A204.1 (cell line): Measurements from ENCODE around the gene SOAT2.
A peak's percentile ranks its signal among the peaks of the same experiment; 100 is the strongest.
"Not testable (repeated sequence)": the region's sequence is repeated elsewhere in the genome, so short reads cannot be mapped to it uniquely, and the experiment has no call there.

Experiments
- FAIRE-seq: peaks from 2 replicates; lab custom pipeline; 2012; peaks lifted over from hg19 to GRCh38; lab: Jason Lieb, UNC

The SOAT2 gene

GRCh38 chr12:53082637-53083175, 20.6 kb upstream of the SOAT2 start:
- no peak for FAIRE-seq

GRCh38 chr12:53086361-53086760, 16.9 kb upstream of the SOAT2 start:
- FAIRE-seq = no peak

- FAIRE-seq = no peak
These were observed 13.2 kb upstream of the SOAT2 start for GRCh38 chr12:53090105-53090504.

DNA sequence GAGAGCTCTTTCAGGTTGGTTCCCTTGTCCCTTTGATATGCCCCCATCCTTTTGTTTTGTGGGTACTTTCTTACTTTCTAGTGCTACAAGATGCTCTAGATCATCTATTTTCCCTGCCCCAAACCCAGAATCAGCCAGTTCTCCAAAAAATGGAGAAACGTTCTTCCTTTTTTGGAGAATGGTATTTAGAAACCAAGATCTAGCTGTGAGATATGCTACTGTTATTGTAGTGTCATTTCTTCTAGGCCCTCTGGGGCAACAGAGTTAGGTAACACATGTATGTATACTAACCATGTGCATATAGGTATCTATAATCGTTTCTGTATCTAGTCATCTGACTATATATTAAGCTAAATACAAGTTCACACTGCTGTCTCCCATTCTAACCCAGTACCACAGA, 12.7 kb upstream of the SOAT2 start:
- no peak for FAIRE-seq

DNA sequence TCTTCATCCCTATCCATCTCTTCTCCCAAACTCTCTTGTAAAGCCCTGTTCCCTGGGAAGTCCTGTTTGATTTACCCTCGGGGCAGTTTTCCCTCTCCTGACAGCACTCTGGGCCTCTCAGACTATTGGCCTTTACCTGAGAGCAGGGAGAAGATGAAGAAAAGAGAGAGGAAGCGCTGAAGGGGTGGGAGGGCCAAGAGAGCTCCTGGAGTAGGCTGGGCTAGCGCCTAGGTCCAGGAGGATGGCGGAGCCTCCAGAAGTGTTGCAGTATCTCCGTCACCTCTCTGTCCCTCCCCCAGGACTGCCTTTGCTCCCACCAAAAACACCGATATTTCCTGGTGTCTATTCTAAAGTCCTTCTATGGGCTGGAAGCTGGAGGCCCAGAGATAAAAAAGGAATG, 11.5 kb upstream of the SOAT2 start:
- FAIRE-seq = no peak

DNA sequence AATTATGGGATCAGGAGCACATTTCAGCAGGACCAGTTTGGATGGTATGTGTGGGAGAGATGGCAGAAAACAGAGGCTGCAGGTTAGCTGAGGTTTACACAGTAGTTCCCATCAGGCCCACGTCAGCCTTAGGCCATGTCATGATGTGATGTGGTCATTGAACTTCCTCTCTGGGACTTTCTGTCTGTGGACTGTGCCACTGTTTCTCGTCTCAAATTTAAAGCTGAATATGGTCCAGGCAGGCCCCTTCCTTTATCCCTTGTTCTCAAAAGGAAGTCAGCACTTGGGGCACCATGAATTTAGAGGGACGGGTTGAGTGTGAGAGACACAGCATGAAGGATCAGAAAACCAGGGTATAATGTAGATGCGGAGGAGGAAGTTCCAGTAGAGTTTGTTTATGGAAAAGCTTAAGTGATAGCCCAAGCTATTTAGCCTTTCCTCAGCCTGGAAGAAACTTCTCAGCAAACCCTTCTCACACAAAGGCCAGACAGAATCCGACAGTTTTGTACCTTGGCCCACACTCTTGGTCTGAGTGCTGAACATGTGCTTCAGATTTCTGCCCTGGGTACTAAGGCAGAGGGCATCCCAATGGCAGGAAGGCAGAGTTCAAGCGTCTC, 9.4 kb upstream of the SOAT2 start:
- no peak for FAIRE-seq

- FAIRE-seq = no peak
These were observed 8.9 kb upstream of the SOAT2 start for GRCh38 chr12:53094394-53094787.

- not testable (repeated sequence) for FAIRE-seq
These were observed 8.3 kb upstream of the SOAT2 start for GRCh38 chr12:53094796-53095595.

GRCh38 chr12:53095596-53095895, 7.7 kb upstream of the SOAT2 start:
- not testable (repeated sequence) for FAIRE-seq

- FAIRE-seq = no peak
These were observed 7.1 kb upstream of the SOAT2 start for GRCh38 chr12:53096089-53096741.

- FAIRE-seq = no peak
These were observed 6.5 kb upstream of the SOAT2 start for GRCh38 chr12:53096759-53097158.

DNA sequence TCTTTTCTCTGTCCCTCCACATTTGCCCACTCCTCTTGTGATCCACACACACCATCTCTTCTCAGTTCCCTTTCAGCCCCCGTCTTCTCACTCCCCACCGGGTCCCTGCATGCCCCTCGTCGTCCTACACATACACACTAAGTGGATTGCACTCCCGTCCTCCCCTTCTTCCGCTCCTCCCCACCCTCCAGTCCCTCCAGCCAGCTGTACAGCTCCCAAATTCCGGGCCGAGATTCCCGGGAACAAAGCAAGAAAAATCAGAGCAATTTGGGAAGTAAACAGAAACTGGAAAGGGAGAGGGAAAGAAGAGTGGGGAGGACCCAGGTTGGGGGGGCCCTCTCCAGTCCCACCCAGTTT, 6.1 kb upstream of the SOAT2 start:
- no peak for FAIRE-seq

DNA sequence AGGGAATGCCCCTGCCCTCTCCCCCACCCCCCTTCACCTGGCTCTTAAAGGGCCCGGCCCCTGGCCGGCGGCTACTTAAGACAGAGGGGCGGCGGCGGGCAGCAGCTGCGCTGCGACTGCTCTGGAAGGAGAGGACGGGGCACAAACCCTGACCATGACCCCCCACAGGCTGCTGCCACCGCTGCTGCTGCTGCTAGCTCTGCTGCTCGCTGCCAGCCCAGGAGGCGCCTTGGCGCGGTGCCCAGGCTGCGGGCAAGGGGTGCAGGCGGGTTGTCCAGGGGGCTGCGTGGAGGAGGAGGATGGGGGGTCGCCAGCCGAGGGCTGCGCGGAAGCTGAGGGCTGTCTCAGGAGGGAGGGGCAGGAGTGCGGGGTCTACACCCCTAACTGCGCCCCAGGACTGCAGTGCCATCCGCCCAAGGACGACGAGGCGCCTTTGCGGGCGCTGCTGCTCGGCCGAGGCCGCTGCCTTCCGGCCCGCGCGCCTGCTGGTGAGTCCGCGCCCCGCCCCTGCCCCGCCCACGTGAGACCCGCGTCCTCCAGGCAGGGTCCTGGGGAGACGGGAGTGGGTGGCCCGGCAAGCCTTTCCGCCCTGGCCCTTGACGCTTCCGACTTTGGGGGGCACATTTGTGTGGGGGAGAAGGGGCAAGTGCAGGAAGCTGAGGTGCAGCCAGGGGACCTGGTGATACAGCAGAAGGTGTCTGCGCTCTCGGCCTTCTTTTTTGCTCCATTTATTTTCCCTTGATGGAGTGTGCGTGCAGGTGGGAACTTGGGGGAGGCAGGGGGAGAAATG, 5.5 kb upstream of the SOAT2 start, which contains the start of gene IGFBP6:
TSS of gene IGFBP6 (plus strand) at position 104 of the 790 bp plus-strand sequence. CDS start at position 155, 51 bp downstream.
- FAIRE-seq = no peak

GRCh38 chr12:53098354-53098981, 4.8 kb upstream of the SOAT2 start:
- no peak for FAIRE-seq

GRCh38 chr12:53099071-53099882, 4.0 kb upstream of the SOAT2 start:
- FAIRE-seq = peak; percentile 99

DNA sequence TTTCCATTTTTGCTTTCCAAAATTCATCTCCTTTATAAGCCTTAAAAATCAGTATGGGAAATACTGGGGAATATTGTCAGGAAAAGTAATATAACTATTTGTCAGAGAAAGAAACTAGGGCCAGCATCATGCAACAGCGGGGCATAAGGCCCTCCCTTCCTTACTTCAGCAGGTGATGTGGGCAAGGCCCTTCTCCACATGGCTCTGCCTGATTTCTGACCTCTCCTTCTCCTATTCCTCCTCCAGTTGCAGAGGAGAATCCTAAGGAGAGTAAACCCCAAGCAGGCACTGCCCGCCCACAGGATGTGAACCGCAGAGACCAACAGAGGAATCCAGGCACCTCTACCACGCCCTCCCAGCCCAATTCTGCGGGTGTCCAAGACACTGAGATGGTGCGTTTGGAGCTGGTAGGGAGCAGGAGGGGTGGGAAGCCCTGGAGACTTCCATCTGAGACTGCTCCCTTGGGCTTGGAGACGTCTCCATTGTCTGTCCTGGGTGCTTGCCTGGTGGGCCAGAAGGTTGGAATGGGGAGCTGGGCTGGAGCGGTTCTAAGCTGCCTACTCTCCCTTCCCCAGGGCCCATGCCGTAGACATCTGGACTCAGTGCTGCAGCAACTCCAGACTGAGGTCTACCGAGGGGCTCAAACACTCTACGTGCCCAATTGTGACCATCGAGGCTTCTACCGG, 2.7 kb upstream of the SOAT2 start:
- FAIRE-seq = no peak

DNA sequence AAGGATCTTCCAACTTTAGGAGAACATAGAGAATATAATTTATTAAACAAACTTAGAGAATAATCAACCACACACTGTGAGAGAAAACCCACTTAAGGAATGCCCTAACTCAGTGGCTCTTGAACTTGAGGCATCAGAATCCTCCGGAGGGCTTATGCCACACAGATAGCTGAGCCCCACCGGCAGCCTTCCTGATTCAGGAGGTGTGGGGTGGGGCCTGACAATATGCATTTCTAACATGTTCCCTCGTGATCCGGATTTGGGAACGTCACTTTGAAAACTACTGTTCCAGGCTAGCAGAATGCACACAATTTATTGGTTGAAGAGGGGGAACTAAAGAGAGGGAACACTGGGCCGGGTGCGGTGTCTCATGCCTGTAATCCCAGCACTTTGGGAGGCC, 2.0 kb upstream of the SOAT2 start:
- no peak for FAIRE-seq

GRCh38 chr12:53101931-53102781, 1.1 kb upstream of the SOAT2 start:
- no peak for FAIRE-seq

DNA sequence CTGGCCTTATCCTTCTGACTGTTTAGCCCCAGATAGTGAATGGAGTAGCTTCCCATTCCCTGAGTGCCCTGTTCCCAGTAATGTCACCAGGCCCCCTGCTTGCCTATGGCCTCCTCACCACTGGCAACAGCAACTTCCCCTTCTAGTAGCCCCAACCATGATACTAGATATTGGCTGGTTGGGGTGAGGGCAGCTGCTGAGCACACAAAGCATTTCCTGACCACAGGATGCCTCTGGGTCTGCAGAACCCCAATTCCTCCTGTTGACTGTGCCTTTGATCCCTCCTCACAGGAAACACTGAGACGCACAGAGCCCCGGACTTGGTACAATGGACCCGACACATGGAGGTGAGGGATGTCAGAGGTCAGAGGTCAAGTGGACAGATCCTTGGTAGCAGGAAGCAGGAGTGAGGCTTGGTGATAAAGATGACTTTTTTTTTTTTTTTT, 597 bp downstream of the SOAT2 start:
- no peak for FAIRE-seq

DNA sequence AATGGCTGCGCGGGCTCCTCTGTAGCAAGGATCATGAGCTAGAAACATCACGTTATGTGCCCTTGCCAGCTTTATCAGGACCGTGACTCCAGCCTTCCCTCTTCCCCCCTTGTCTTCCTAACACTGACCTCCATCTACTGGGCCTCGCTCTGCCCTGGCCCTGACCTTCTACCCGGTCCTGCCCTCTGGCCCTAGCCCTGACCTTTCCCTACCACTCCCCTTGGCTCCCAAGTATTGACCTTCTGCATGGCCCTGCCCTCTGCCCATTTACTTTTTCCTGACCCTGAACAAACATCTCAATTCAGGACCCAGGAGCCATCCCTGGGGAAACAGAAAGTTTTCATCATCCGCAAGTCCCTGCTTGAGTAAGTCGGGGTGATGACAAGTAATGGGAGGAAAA, 2.0 kb downstream of the SOAT2 start:
- no peak for FAIRE-seq
